MM.1S (cell line): ENCODE data around the gene AKAP8L.

Experiments used
- DNase-seq: peaks from one replicate; pipeline ENCODE4 v3.0.0-alpha.2; 2015
- H2AFZ ChIP-seq: fragments of 300-600 bp; sonication (generic); 2 replicates; pipeline ENCODE4 v1.6.0; 2016; ENCODE audit warnings: antibody characterized with exemption, low read length
- H3F3A ChIP-seq: fragments of 300-600 bp; sonication (generic); 2 replicates; pipeline ENCODE4 v1.6.1; 2016; ENCODE audit warnings: mild to moderate bottlenecking, antibody characterized with exemption, low read length, moderate library complexity, mixed read lengths; ENCODE audit not compliant: insufficient read depth
- H3K27ac ChIP-seq: fragments of 300-600 bp; sonication (generic); 2 replicates; pipeline ENCODE4 v1.5.1; 2016; ENCODE audit warnings: mild to moderate bottlenecking, low read length
- H3K27me3 ChIP-seq: fragments of 300-600 bp; sonication (generic); replicated peaks from 2 replicates; pipeline ENCODE4 v1.6.0; 2016; ENCODE audit warnings: low read length; ENCODE audit not compliant: insufficient read depth
- H3K36me3 ChIP-seq: fragments of 300-600 bp; sonication (generic); replicated peaks from 2 replicates; pipeline ENCODE4 v1.6.1; 2016; ENCODE audit warnings: mild to moderate bottlenecking, low read length, mixed read lengths; ENCODE audit not compliant: insufficient read depth
- H3K4me1 ChIP-seq: fragments of 300-600 bp; sonication (generic); 2 replicates; pipeline ENCODE4 v1.6.1; 2016; ENCODE audit warnings: low read length, mixed read lengths
- H3K4me2 ChIP-seq: fragments of 300-600 bp; sonication (generic); 2 replicates; pipeline ENCODE4 v1.6.0; 2016; ENCODE audit warnings: low read depth, low read length
- H3K4me3 ChIP-seq: fragments of 300-600 bp; sonication (generic); 2 replicates; pipeline ENCODE4 v1.5.1; 2016; ENCODE audit warnings: low read length, mixed read lengths
- H3K79me2 ChIP-seq: fragments of 300-600 bp; sonication (generic); 2 replicates; pipeline ENCODE4 v1.6.1; 2016; ENCODE audit warnings: mixed run types, low read length, mixed read lengths
- H3K9ac ChIP-seq: fragments of 300-600 bp; sonication (generic); 2 replicates; pipeline ENCODE4 v1.6.1; 2016; ENCODE audit warnings: low read length, mixed read lengths
- H3K9me2 ChIP-seq: fragments of 300-600 bp; sonication (generic); replicated peaks from 2 replicates; pipeline ENCODE4 v1.6.1; 2016; ENCODE audit warnings: mild to moderate bottlenecking, low read length, mixed read lengths; ENCODE audit not compliant: insufficient read depth
- H3K9me3 ChIP-seq: fragments of 300-600 bp; sonication (generic); replicated peaks from 2 replicates; pipeline ENCODE4 v1.6.1; 2016; ENCODE audit warnings: mild to moderate bottlenecking, low read length, mixed read lengths; ENCODE audit not compliant: insufficient read depth
- H4K20me1 ChIP-seq: fragments of 300-600 bp; sonication (generic); 2 replicates; pipeline ENCODE4 v1.6.1; 2016; ENCODE audit warnings: mild to moderate bottlenecking, low read length, moderate library complexity, mixed read lengths; ENCODE audit not compliant: insufficient read depth
- EZH2 ChIP-seq: fragments of 300-600 bp; sonication (generic); optimal IDR thresholded peaks from 2 replicates; pipeline ENCODE3; 2017; ENCODE audit warnings: low read depth, mild to moderate bottlenecking, antibody characterized with exemption, low read length, mixed read lengths
- EZH2phosphoT487 ChIP-seq: fragments of 300-600 bp; sonication (generic); IDR thresholded peaks from 2 replicates; pipeline ENCODE4 v1.6.1; 2018; ENCODE audit warnings: antibody characterized with exemption, low read length
- TF ChIP-seq, protein P1 (sequence below): fragments of 300-600 bp; sonication (generic); IDR thresholded peaks from 2 replicates; pipeline ENCODE4 v1.5.1; 2016; ENCODE audit warnings: antibody characterized with exemption, low read length, mixed read lengths

Gene AKAP8L

DNA sequence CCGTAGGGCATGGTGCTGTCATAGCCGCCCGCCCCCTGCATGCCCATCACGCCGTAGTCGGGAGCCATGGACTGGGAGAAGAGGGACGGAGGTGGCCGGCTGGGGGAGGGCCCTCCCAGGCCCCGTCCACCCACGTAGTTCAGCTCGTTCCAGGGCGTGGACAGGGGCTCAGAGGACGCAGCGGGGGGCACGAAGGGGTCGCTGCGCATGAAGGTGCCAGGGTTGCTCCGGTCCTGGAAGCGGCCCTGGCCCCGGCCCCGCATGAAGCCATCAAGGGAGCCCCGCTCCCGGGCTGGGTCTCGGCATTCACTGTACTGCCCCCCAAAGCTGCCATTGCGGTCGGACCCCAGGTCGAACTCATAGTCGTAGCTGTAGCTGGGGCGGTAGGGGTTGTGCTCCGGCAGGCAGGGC is 45.9 kb downstream of the AKAP8L start:
- H3K9ac ChIP-seq = no peak overlapping the region
- H3K9me2 ChIP-seq = no peaks in the 10 kb centered on the region
- H3K4me3 ChIP-seq = no peak overlapping the region
- no peaks in the 10 kb centered on the region for H3F3A ChIP-seq
- H3K27me3 ChIP-seq = no peaks in the 10 kb centered on the region
- no peak overlapping the region for H3K27ac ChIP-seq
- no peak for TF ChIP-seq EZH2
- TF ChIP-seq, protein P1, sequence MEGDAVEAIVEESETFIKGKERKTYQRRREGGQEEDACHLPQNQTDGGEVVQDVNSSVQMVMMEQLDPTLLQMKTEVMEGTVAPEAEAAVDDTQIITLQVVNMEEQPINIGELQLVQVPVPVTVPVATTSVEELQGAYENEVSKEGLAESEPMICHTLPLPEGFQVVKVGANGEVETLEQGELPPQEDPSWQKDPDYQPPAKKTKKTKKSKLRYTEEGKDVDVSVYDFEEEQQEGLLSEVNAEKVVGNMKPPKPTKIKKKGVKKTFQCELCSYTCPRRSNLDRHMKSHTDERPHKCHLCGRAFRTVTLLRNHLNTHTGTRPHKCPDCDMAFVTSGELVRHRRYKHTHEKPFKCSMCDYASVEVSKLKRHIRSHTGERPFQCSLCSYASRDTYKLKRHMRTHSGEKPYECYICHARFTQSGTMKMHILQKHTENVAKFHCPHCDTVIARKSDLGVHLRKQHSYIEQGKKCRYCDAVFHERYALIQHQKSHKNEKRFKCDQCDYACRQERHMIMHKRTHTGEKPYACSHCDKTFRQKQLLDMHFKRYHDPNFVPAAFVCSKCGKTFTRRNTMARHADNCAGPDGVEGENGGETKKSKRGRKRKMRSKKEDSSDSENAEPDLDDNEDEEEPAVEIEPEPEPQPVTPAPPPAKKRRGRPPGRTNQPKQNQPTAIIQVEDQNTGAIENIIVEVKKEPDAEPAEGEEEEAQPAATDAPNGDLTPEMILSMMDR = no peak
- TF ChIP-seq EZH2phosphoT487 = no peak
- peaks cover 94% of the 10 kb centered on the region for H3K79me2 ChIP-seq
- no peak overlapping the region for H2AFZ ChIP-seq
- H3K36me3 ChIP-seq = peaks cover 11% of the 10 kb centered on the region; the same call in 1 of the 2 replicates
- H4K20me1 ChIP-seq = peaks cover 25% of the 10 kb centered on the region
- DNase-seq = no peak
- H3K4me2 ChIP-seq = no peak overlapping the region
- H3K4me1 ChIP-seq = peaks cover 4% of the 10 kb centered on the region; the same call in 1 of the 2 replicates
- H3K9me3 ChIP-seq = no peaks in the 10 kb centered on the region

DNA sequence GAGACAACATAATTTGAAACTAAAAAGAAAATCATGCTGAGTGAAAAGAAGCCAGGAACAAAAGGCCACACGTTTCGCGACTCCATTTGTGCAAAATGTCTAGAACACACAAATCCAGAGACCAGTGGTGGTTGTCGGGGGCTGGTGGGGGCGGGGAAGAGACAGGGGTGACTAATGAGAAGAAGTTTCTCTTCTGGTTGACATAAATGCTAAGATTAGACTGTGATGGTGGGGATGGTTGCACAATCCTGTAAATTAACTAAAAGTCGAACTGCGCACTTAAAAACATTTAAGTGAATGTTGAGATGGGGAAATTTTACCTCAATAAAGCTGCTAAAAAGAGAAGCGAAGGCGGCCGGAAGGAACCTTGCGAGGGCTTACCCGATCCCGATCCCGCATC is 46.3 kb downstream of the AKAP8L start:
- no peak overlapping the region for H3K9ac ChIP-seq
- no peaks in the 10 kb centered on the region for H3F3A ChIP-seq
- H3K4me1 ChIP-seq = peaks cover 7% of the 10 kb centered on the region; the same call in 1 of the 2 replicates
- H2AFZ ChIP-seq = no peak overlapping the region
- peaks cover 22% of the 10 kb centered on the region for H4K20me1 ChIP-seq
- peaks cover 11% of the 10 kb centered on the region; the same call in 1 of the 2 replicates for H3K36me3 ChIP-seq
- H3K27ac ChIP-seq = no peak overlapping the region
- H3K27me3 ChIP-seq = no peaks in the 10 kb centered on the region
- DNase-seq = no peak
- H3K9me3 ChIP-seq = no peaks in the 10 kb centered on the region
- no peak overlapping the region for H3K4me2 ChIP-seq
- H3K9me2 ChIP-seq = no peaks in the 10 kb centered on the region
- TF ChIP-seq, protein P1 = no peak
- TF ChIP-seq EZH2phosphoT487 = no peak
- TF ChIP-seq EZH2 = no peak
- peaks cover 90% of the 10 kb centered on the region for H3K79me2 ChIP-seq
- no peak overlapping the region for H3K4me3 ChIP-seq

DNA sequence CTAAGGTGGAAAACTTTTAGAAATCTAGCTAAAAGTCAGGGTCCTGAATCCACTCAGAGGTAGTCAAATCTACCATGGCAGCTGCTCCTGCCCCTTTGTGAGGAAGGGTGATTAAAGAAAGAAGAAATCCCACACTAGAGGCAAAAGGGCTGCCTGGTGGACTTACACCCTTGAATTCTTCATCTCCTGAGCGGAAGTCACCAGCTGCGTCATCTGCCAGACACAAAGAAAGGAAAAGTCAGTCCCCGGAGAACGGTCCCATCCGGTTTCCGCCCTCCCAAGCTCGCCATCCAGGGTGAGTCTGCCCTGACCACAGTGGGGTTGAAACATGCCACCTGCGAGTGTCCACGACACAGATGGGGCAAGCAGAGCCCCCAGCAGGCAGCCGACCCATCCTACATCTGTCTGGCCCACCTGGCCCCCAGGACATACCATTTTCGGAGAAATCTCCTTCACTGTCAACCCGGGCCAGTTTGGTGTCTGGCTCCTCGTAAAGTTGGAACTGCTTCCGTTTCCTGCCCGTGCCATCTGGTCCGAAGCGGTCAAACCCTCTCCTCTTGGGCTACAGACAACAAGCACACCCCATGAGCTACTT is 46.9 kb downstream of the AKAP8L start:
- Histone ChIP-seq H3K79me2 (peaks cover 85% of the 10 kb centered on the region), H3F3A (no peaks in the 10 kb centered on the region), H3K9me3 (no peaks in the 10 kb centered on the region), H3K9me2 (no peaks in the 10 kb centered on the region), H2AFZ (no peak overlapping the region), H3K36me3 (peaks cover 11% of the 10 kb centered on the region; the same call in 1 of the 2 replicates), H3K4me2 (no peak overlapping the region), H4K20me1 (peaks cover 19% of the 10 kb centered on the region), H3K27ac (no peak overlapping the region), H3K4me3 (no peak overlapping the region), H3K4me1 (peaks cover 4% of the 10 kb centered on the region; the same call in 1 of the 2 replicates), H3K27me3 (no peaks in the 10 kb centered on the region), H3K9ac (no peak overlapping the region)
- TF ChIP-seq, protein P1 = no peak
- TF ChIP-seq EZH2phosphoT487 = no peak
- TF ChIP-seq EZH2 = no peak
- DNase-seq = no peak
